ENCODE data around the gene BMP6. TPM values are rescaled to one million over a fixed set of nuclear protein-coding genes. Genes with fewer than 3 reads are reported as not detected.
"Not testable (repeated sequence)": the region's sequence is repeated elsewhere in the genome, so short reads cannot be mapped to it uniquely, and the experiment has no call there.

The BMP6 gene
- total RNA-seq, 1 donor from 2014 or later = 2.1 TPM

DNA sequence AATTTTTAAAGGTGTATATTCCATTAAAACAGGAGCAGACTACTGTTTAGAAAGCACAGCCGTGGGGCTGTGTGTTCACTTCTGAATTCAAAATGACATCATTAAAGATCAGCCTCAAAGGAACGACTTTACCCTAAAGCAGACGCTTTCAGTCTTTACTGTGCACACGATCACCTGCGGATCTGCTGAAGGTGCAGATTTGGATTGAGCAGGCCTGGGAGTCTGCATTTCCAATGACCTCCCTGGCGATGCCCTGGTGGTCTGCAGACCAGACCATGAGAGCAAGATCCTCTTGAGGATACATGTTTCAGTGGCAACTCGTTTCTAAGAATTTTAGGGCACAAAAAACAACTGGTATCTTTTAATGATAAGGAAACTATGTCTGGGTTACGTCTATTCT lies 157.5 kb downstream of the BMP6 start:
- Histone ChIP-seq H3K27ac (ENCODE audit: low read depth, low read length) (no peak overlapping the region), H3K9me3 (ENCODE audit: control insufficient read depth in 3 of 3, low read length in 3 of 3) (no peaks in the 10 kb centered on the region), H3K4me1 (ENCODE audit: control insufficient read depth in 3 of 3, insufficient read depth in 3 of 3, low read length in 3 of 3) (no peaks in the 10 kb centered on the region), H3K36me3 (ENCODE audit: control insufficient read depth in 3 of 3, insufficient read depth in 3 of 3, low read length in 3 of 3) (peaks cover 69 to 80% (median 79%) of the 10 kb centered on the region in 3 donors), H3K4me3 (ENCODE audit: low read length in 3 of 3) (no peak overlapping the region), H3K9ac (ENCODE audit: low read depth in 1 of 3, low read length in 3 of 3) (no peak overlapping the region), H3K27me3 (ENCODE audit: control insufficient read depth in 3 of 3, insufficient read depth in 3 of 3, low read length in 3 of 3) (no peaks in the 10 kb centered on the region)

DNA sequence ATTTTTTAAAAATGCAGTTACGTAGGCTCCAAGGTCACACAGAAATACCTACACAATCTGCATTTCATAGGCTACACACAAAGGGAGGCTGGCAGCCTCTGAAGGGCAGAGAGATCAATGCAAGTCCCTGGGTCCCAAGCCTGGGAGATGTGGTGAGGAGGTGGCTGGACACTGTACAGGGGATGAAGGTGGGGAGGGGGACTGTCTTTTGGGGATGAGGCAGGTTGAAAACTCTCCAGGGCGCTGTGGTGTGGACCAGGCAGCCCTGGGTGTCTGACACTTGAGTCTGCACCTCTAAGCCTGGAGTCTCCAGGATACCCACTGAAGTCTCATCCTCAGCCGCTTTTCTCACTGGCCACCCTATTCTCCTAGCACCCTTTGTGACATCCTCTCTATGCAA lies 160.2 kb downstream of the BMP6 start:
- Histone ChIP-seq H3K4me3 (ENCODE audit: low read length in 3 of 3) (no peak overlapping the region), H3K9me3 (ENCODE audit: control insufficient read depth in 3 of 3, low read length in 3 of 3) (no peaks in the 10 kb centered on the region), H3K9ac (ENCODE audit: low read depth in 1 of 3, low read length in 3 of 3) (no peak overlapping the region), H3K27ac (ENCODE audit: low read depth, low read length) (no peak overlapping the region), H3K4me1 (ENCODE audit: control insufficient read depth in 3 of 3, insufficient read depth in 3 of 3, low read length in 3 of 3) (no peaks in the 10 kb centered on the region), H3K36me3 (ENCODE audit: control insufficient read depth in 3 of 3, insufficient read depth in 3 of 3, low read length in 3 of 3) (peaks cover 81 to 82% (median 81%) of the 10 kb centered on the region in 3 donors), H3K27me3 (ENCODE audit: control insufficient read depth in 3 of 3, insufficient read depth in 3 of 3, low read length in 3 of 3) (no peaks in the 10 kb centered on the region)

DNA sequence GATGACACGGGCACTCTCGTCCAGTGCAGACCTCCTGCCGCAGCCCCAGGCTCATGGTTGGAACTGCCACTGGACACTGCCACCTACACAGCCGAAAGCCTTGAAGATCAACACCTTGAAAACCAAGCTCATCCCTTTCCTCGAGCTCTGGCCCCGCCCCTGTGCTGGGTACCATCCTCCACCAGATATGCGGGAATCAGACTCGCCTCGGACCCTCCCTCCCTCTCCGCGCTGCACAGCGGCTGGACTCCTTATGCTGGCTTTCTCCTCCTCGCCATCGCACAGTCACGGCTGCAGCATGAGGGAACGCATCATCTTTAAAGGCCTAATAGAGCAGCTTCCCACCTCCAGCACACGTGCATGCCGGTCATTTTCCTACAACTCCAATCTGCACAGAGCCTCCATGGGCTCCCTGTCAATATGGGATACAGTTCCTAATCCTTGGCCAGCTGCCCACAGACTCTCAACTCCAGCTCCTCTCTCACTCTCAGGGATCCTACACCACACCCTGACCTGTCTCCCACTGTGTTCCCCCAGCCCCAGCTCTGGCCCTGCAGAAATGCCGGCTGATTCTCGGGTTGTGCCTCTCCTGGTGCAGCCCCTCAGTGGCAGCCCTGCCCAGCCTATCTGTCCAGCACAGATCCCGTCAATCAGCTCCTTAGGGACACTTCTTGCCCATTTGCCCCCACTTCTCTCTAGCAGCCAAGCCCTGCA lies 161.5 kb downstream of the BMP6 start:
- no peaks in the 10 kb centered on the region for H3K9me3 ChIP-seq (ENCODE audit: control insufficient read depth in 3 of 3, low read length in 3 of 3)
- H3K9ac ChIP-seq (ENCODE audit: low read depth in 1 of 3, low read length in 3 of 3) = no peak overlapping the region
- no peak overlapping the region for H3K4me3 ChIP-seq (ENCODE audit: low read length in 3 of 3)
- H3K27ac ChIP-seq (ENCODE audit: low read depth, low read length) = no peak overlapping the region
- no peaks in the 10 kb centered on the region for H3K27me3 ChIP-seq (ENCODE audit: control insufficient read depth in 3 of 3, insufficient read depth in 3 of 3, low read length in 3 of 3)
- H3K4me1 ChIP-seq (ENCODE audit: control insufficient read depth in 3 of 3, insufficient read depth in 3 of 3, low read length in 3 of 3) = no peaks in the 10 kb centered on the region
- H3K36me3 ChIP-seq (ENCODE audit: control insufficient read depth in 3 of 3, insufficient read depth in 3 of 3, low read length in 3 of 3) = peaks cover 78 to 86% (median 81%) of the 10 kb centered on the region in 3 donors

GRCh38 chr6:7888587-7889357 lies 162.9 kb downstream of the BMP6 start:
- H3K9ac ChIP-seq (ENCODE audit: low read depth in 1 of 3, low read length in 3 of 3) = no peak overlapping the region
- H3K36me3 ChIP-seq (ENCODE audit: control insufficient read depth in 3 of 3, insufficient read depth in 3 of 3, low read length in 3 of 3) = peaks cover 77 to 84% (median 80%) of the 10 kb centered on the region in 3 donors

GRCh38 chr6:7891078-7891872 lies 165.4 kb downstream of the BMP6 start:
- no peaks in the 10 kb centered on the region for H3K9me3 ChIP-seq (ENCODE audit: control insufficient read depth in 3 of 3, low read length in 3 of 3)
- no peaks in the 10 kb centered on the region for H3K4me1 ChIP-seq (ENCODE audit: control insufficient read depth in 3 of 3, insufficient read depth in 3 of 3, low read length in 3 of 3)

More at GRCh38 chr6:7888587-7889357, 162.9 kb downstream of the BMP6 start:
- Histone ChIP-seq H3K27me3 (ENCODE audit: control insufficient read depth in 3 of 3, insufficient read depth in 3 of 3, low read length in 3 of 3) (no peaks in the 10 kb centered on the region), H3K27ac (ENCODE audit: low read depth, low read length) (no peak overlapping the region), H3K9me3 (ENCODE audit: control insufficient read depth in 3 of 3, low read length in 3 of 3) (no peaks in the 10 kb centered on the region), H3K4me1 (ENCODE audit: control insufficient read depth in 3 of 3, insufficient read depth in 3 of 3, low read length in 3 of 3) (no peaks in the 10 kb centered on the region), H3K4me3 (ENCODE audit: low read length in 3 of 3) (no peak overlapping the region)

GRCh38 chr6:7892367-7892766 lies 166.5 kb downstream of the BMP6 start:
- not testable (repeated sequence) for H3K4me1 ChIP-seq (ENCODE audit: control insufficient read depth in 3 of 3, insufficient read depth in 3 of 3, low read length in 3 of 3); H3K27ac ChIP-seq (ENCODE audit: low read depth, low read length); H3K4me3 ChIP-seq (ENCODE audit: low read length in 3 of 3); H3K9ac ChIP-seq (ENCODE audit: low read depth in 1 of 3, low read length in 3 of 3); H3K27me3 ChIP-seq (ENCODE audit: control insufficient read depth in 3 of 3, insufficient read depth in 3 of 3, low read length in 3 of 3); H3K9me3 ChIP-seq (ENCODE audit: control insufficient read depth in 3 of 3, low read length in 3 of 3)
- H3K36me3 ChIP-seq (ENCODE audit: control insufficient read depth in 3 of 3, insufficient read depth in 3 of 3, low read length in 3 of 3) = peaks cover 62 to 73% (median 63%) of the 10 kb centered on the region in 3 donors

More at GRCh38 chr6:7891078-7891872, 165.4 kb downstream of the BMP6 start:
- H3K27ac ChIP-seq (ENCODE audit: low read depth, low read length) = no peak overlapping the region
- no peak overlapping the region for H3K4me3 ChIP-seq (ENCODE audit: low read length in 3 of 3)
- no peak overlapping the region for H3K9ac ChIP-seq (ENCODE audit: low read depth in 1 of 3, low read length in 3 of 3)
- H3K36me3 ChIP-seq (ENCODE audit: control insufficient read depth in 3 of 3, insufficient read depth in 3 of 3, low read length in 3 of 3) = peaks cover 66 to 78% (median 70%) of the 10 kb centered on the region in 3 donors
- no peaks in the 10 kb centered on the region for H3K27me3 ChIP-seq (ENCODE audit: control insufficient read depth in 3 of 3, insufficient read depth in 3 of 3, low read length in 3 of 3)

DNA sequence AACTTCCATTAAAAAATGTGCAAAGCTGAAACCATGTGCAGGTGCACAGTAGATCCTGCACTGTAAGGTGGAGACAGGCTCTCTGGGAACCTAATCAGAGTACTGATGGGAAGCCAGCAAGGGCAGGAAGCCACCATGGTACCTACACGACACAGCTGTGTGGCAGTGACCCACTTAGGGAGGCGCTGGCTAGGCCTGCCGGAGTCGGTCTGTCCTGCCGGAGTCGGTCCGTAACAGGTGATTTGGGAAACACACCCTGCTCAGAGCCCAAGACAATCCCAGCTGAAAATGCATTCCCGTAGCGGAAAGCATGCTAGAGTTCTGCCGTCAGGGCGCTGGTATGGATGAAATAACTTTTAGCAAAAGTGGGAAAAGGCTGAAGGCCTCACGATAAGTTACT lies 167.4 kb downstream of the BMP6 start:
- Histone ChIP-seq H3K9ac (ENCODE audit: low read depth in 1 of 3, low read length in 3 of 3) (no peak overlapping the region), H3K36me3 (ENCODE audit: control insufficient read depth in 3 of 3, insufficient read depth in 3 of 3, low read length in 3 of 3) (peaks cover 58 to 70% (median 59%) of the 10 kb centered on the region in 3 donors), H3K4me3 (ENCODE audit: low read length in 3 of 3) (no peak overlapping the region), H3K4me1 (ENCODE audit: control insufficient read depth in 3 of 3, insufficient read depth in 3 of 3, low read length in 3 of 3) (no peaks in the 10 kb centered on the region), H3K9me3 (ENCODE audit: control insufficient read depth in 3 of 3, low read length in 3 of 3) (no peaks in the 10 kb centered on the region), H3K27ac (ENCODE audit: low read depth, low read length) (no peak overlapping the region), H3K27me3 (ENCODE audit: control insufficient read depth in 3 of 3, insufficient read depth in 3 of 3, low read length in 3 of 3) (no peaks in the 10 kb centered on the region)

DNA sequence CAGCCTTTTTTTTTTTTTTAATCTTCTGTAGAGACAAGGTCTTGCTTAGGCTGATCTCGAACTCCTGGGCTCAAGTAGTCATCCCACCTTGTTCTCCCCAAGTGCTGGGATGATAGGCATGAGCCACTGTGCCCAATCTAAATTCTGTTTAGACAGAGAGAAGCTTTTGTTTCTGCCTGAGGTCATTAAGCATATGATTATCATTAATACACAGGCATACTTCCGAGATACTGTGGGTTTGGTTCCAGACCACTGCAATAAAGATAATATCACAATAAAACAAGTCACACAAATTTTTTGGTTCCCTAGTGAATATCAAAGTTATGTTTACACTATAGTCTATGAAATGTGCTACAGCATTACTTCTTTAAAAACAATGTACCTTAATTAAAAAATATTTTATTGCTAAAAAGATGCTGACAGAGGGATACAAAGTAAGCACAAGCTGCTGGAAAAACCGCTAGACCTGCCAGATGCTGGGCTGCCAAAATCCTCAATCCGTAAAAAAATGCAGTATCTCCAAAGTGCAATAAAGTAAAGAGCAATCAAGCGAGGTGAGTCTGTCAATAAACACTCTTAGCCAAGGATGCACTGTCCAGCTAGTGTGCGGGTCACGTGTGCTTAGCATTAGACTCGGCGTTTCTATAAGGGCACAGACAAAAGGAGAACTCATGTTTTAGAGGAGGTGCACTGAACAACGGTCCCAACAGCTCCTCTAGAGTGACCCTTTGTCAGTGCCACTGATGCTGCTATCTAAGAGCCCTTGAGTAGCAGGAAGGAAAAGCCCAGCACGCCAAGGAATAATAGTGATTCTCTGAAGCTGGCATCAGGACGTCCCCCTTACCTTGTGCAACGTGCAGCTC lies 168.6 kb downstream of the BMP6 start:
- peaks cover 55 to 70% (median 56%) of the 10 kb centered on the region in 3 donors for H3K36me3 ChIP-seq (ENCODE audit: control insufficient read depth in 3 of 3, insufficient read depth in 3 of 3, low read length in 3 of 3)
- H3K27ac ChIP-seq (ENCODE audit: low read depth, low read length) = no peak overlapping the region
- no peak overlapping the region for H3K4me3 ChIP-seq (ENCODE audit: low read length in 3 of 3)
- H3K9ac ChIP-seq (ENCODE audit: low read depth in 1 of 3, low read length in 3 of 3) = no peak overlapping the region
- no peaks in the 10 kb centered on the region for H3K9me3 ChIP-seq (ENCODE audit: control insufficient read depth in 3 of 3, low read length in 3 of 3)
- no peaks in the 10 kb centered on the region for H3K27me3 ChIP-seq (ENCODE audit: control insufficient read depth in 3 of 3, insufficient read depth in 3 of 3, low read length in 3 of 3)
- peaks cover 0 to under 1% (median 0%) of the 10 kb centered on the region in 3 donors for H3K4me1 ChIP-seq (ENCODE audit: control insufficient read depth in 3 of 3, insufficient read depth in 3 of 3, low read length in 3 of 3)

GRCh38 chr6:7895125-7895423 lies 169.2 kb downstream of the BMP6 start:
- no peak overlapping the region for H3K4me3 ChIP-seq (ENCODE audit: low read length in 3 of 3)
- peaks cover 0 to 6% (median 0%) of the 10 kb centered on the region in 3 donors for H3K4me1 ChIP-seq (ENCODE audit: control insufficient read depth in 3 of 3, insufficient read depth in 3 of 3, low read length in 3 of 3)
- H3K9me3 ChIP-seq (ENCODE audit: control insufficient read depth in 3 of 3, low read length in 3 of 3) = no peaks in the 10 kb centered on the region
- no peak overlapping the region for H3K9ac ChIP-seq (ENCODE audit: low read depth in 1 of 3, low read length in 3 of 3)
- H3K27me3 ChIP-seq (ENCODE audit: control insufficient read depth in 3 of 3, insufficient read depth in 3 of 3, low read length in 3 of 3) = no peaks in the 10 kb centered on the region
- peaks cover 52 to 73% (median 55%) of the 10 kb centered on the region in 3 donors for H3K36me3 ChIP-seq (ENCODE audit: control insufficient read depth in 3 of 3, insufficient read depth in 3 of 3, low read length in 3 of 3)
- H3K27ac ChIP-seq (ENCODE audit: low read depth, low read length) = no peak overlapping the region
